Mesendoderm (in vitro differentiated cells): ENCODE measurements around the gene ZRANB3.
A peak's percentile ranks its signal among the peaks of the same experiment; 100 is the strongest.
"Not testable (repeated sequence)": the region's sequence is repeated elsewhere in the genome, so short reads cannot be mapped to it uniquely, and the experiment has no call there.

ENCODE experiments used
- DNase-seq: peaks from one replicate; pipeline ENCODE4 v3.0.0; 2013
- H2AK5ac ChIP-seq: 2 replicates; pipeline ENCODE4 v1.6.1; 2013; ENCODE audit warnings: low read length, inconsistent platforms
- H2BK120ac ChIP-seq: 2 replicates; pipeline ENCODE4 v1.6.1; 2013; ENCODE audit warnings: low read depth, mild to moderate bottlenecking, low read length, moderate library complexity, mixed read lengths
- H2BK15ac ChIP-seq: replicated peaks from 2 replicates; pipeline ENCODE4 v1.6.1; 2013; ENCODE audit warnings: low read depth, mild to moderate bottlenecking, moderate library complexity
- H2BK5ac ChIP-seq: 2 replicates; pipeline ENCODE4 v1.6.1; 2013; ENCODE audit warnings: low read length, inconsistent platforms
- H3K18ac ChIP-seq: 2 replicates; pipeline ENCODE4 v1.6.1; 2013; ENCODE audit warnings: mild to moderate bottlenecking, low read length, mixed read lengths
- H3K23ac ChIP-seq: one replicate; pipeline ENCODE4 v1.6.1; 2013; ENCODE audit warnings: low read length
- H3K27ac ChIP-seq: 2 replicates; pipeline ENCODE4 v1.5.1; 2013; ENCODE audit warnings: low read depth, mild to moderate bottlenecking, inconsistent platforms, low read length, moderate library complexity
- H3K27me3 ChIP-seq: 2 replicates; pipeline ENCODE4 v1.6.1; 2013; ENCODE audit warnings: low read length, control low read depth, mild to moderate bottlenecking, inconsistent platforms; ENCODE audit not compliant: insufficient read depth, poor library complexity
- H3K36me3 ChIP-seq: 2 replicates; pipeline ENCODE4 v1.6.1; 2013; ENCODE audit warnings: low read length, inconsistent platforms; ENCODE audit not compliant: control insufficient read depth, insufficient read depth
- H3K4ac ChIP-seq: one replicate; pipeline ENCODE4 v1.6.1; 2013; ENCODE audit warnings: low read depth, mild to moderate bottlenecking, low read length, moderate library complexity
- H3K4me1 ChIP-seq: 2 replicates; pipeline ENCODE4 v1.6.1; 2013; ENCODE audit warnings: low read depth, low read length, inconsistent platforms; ENCODE audit not compliant: control insufficient read depth
- H3K4me2 ChIP-seq: 2 replicates; pipeline ENCODE4 v1.6.1; 2013; ENCODE audit warnings: low read length
- H3K4me3 ChIP-seq: 2 replicates; pipeline ENCODE4 v1.5.1; 2013; ENCODE audit warnings: mild to moderate bottlenecking, low read length
- H3K56ac ChIP-seq: one replicate; pipeline ENCODE4 v1.6.1; 2013; ENCODE audit warnings: low read length
- H3K79me1 ChIP-seq: 2 replicates; pipeline ENCODE4 v1.6.1; 2013; ENCODE audit warnings: low read length, inconsistent platforms
- H3K79me2 ChIP-seq: 2 replicates; pipeline ENCODE4 v1.6.1; 2013; ENCODE audit warnings: mild to moderate bottlenecking, low read length; ENCODE audit not compliant: control insufficient read depth, insufficient read depth
- H3K9ac ChIP-seq: 2 replicates; pipeline ENCODE4 v1.6.1; 2013; ENCODE audit warnings: low read length, inconsistent platforms
- H4K5ac ChIP-seq: one replicate; pipeline ENCODE4 v1.6.1; 2013; ENCODE audit warnings: low read length
- H4K8ac ChIP-seq: one replicate; pipeline ENCODE4 v1.6.1; 2013; ENCODE audit warnings: low read depth, mild to moderate bottlenecking, control low read depth, low read length, moderate library complexity
- WGBS: extraction: QIAGEN DNeasy Blood & Tissue Kit; methylation state at CpG from one replicate; pipeline ENCODE4 v1.1.7; 2013; ENCODE audit warnings: low lambda C conversion rate, missing lambda C conversion rate; ENCODE audit not compliant: insufficient coverage; ENCODE audit errors: extremely low coverage; 5-methylcytosine and 5-hydroxymethylcytosine counted together

ZRANB3 gene

GRCh38 chr2:135533545-135533944 lies 2.5 kb upstream of the ZRANB3 start:
- not testable (repeated sequence) for DNase-seq, H3K79me1 ChIP-seq, H2BK15ac ChIP-seq, H2BK120ac ChIP-seq, H4K8ac ChIP-seq, H3K56ac ChIP-seq, H3K18ac ChIP-seq, H3K36me3 ChIP-seq, H2AK5ac ChIP-seq, H3K27me3 ChIP-seq, H3K4me3 ChIP-seq, H2BK5ac ChIP-seq, H3K4me1 ChIP-seq, H3K27ac ChIP-seq, H3K4ac ChIP-seq, H3K23ac ChIP-seq, H3K4me2 ChIP-seq, H4K5ac ChIP-seq, H3K9ac ChIP-seq
- H3K79me2 ChIP-seq = peaks cover 37% of the 10 kb centered on the region
- WGBS = no CpG with 5 or more reads among the region's 15 CpGs

GRCh38 chr2:135532581-135532980 lies 1.6 kb upstream of the ZRANB3 start:
- WGBS = no CpG with 5 or more reads among the region's 3 CpGs

GRCh38 chr2:135531231-135532197 lies 496 bp upstream of the ZRANB3 start, which contains the start of gene R3HDM1:
TSS of gene R3HDM1 (plus strand) at chr2:135531484. CDS start at chr2:135604846, 73,362 bp downstream.
- Histone ChIP-seq H3K18ac (peak within 1 kb of the TSS; percentile 81), H2BK5ac (peak within 1 kb of the TSS; percentile 1), H3K4ac (no peak within 1 kb of the TSS), H3K9ac (peak within 1 kb of the TSS; percentile 83), H3K36me3 (no peaks in the 10 kb centered on the region), H2AK5ac (no peak within 1 kb of the TSS), H2BK15ac (no peak within 1 kb of the TSS), H3K27ac (peak within 1 kb of the TSS; percentile 68), H3K4me3 (peak within 1 kb of the TSS; percentile 76), H3K4me2 (peak within 1 kb of the TSS; percentile 72), H3K56ac (peak within 1 kb of the TSS; percentile 88), H4K8ac (peak within 1 kb of the TSS; percentile 79), H3K79me1 (peaks cover 3% of the 10 kb centered on the region), H3K23ac (peak within 1 kb of the TSS; percentile 3), H3K79me2 (peaks cover 29% of the 10 kb centered on the region), H3K27me3 (no peaks in the 10 kb centered on the region), H4K5ac (no peak within 1 kb of the TSS), H3K4me1 (no peaks in the 10 kb centered on the region), H2BK120ac (no peak within 1 kb of the TSS)
- DNase-seq = peak; percentile 100
- no CpG with 5 or more reads among the region's 75 CpGs for WGBS

More at GRCh38 chr2:135532581-135532980, 1.6 kb upstream of the ZRANB3 start:
- Histone ChIP-seq H3K4me1 (no peaks in the 10 kb centered on the region), H3K4me2 (no peak overlapping the region), H2BK15ac (no peak overlapping the region), H2AK5ac (no peak overlapping the region), H3K27me3 (no peaks in the 10 kb centered on the region), H3K9ac (peak overlapping the region; percentile 38), H3K79me1 (peaks cover 7% of the 10 kb centered on the region), H3K4me3 (no peak overlapping the region), H3K36me3 (no peaks in the 10 kb centered on the region), H2BK5ac (no peak overlapping the region), H3K56ac (no peak overlapping the region), H3K4ac (no peak overlapping the region), H4K8ac (no peak overlapping the region), H3K79me2 (peaks cover 34% of the 10 kb centered on the region), H3K18ac (no peak overlapping the region), H3K23ac (no peak overlapping the region), H4K5ac (no peak overlapping the region), H2BK120ac (no peak overlapping the region), H3K27ac (no peak overlapping the region)
- DNase-seq = no peak

GRCh38 chr2:135528006-135528405 lies 3.0 kb downstream of the ZRANB3 start:
- H3K27me3 ChIP-seq = no peaks in the 10 kb centered on the region
- H3K4me1 ChIP-seq = no peaks in the 10 kb centered on the region
- peaks cover 12% of the 10 kb centered on the region for H3K79me2 ChIP-seq
- no peak overlapping the region for H2BK120ac ChIP-seq
- no peak overlapping the region for H3K18ac ChIP-seq
- H3K27ac ChIP-seq = no peak overlapping the region
- no peaks in the 10 kb centered on the region for H3K36me3 ChIP-seq
- no CpG with 5 or more reads among the region's 3 CpGs for WGBS
- H3K4me3 ChIP-seq = no peak overlapping the region
- no peak overlapping the region for H3K4me2 ChIP-seq
- no peak for DNase-seq
- no peak overlapping the region for H4K8ac ChIP-seq
- peaks cover 1% of the 10 kb centered on the region for H3K79me1 ChIP-seq
- no peak overlapping the region for H3K56ac ChIP-seq
- no peak overlapping the region for H3K4ac ChIP-seq
- no peak overlapping the region for H3K9ac ChIP-seq
- no peak overlapping the region for H3K23ac ChIP-seq
- H4K5ac ChIP-seq = no peak overlapping the region
- H2BK5ac ChIP-seq = no peak overlapping the region
- no peak overlapping the region for H2AK5ac ChIP-seq
- H2BK15ac ChIP-seq = no peak overlapping the region

GRCh38 chr2:135525786-135526185 lies 5.2 kb downstream of the ZRANB3 start:
- Histone ChIP-seq H3K27me3 (no peaks in the 10 kb centered on the region), H3K4me1 (no peaks in the 10 kb centered on the region), H3K27ac (no peak overlapping the region), H2BK120ac (no peak overlapping the region), H3K79me2 (peaks cover 2% of the 10 kb centered on the region), H3K9ac (no peak overlapping the region), H4K8ac (no peak overlapping the region), H2BK5ac (no peak overlapping the region), H3K18ac (no peak overlapping the region), H3K79me1 (peaks cover 1% of the 10 kb centered on the region), H4K5ac (no peak overlapping the region), H2AK5ac (no peak overlapping the region), H3K36me3 (no peaks in the 10 kb centered on the region), H2BK15ac (no peak overlapping the region), H3K23ac (no peak overlapping the region), H3K56ac (no peak overlapping the region), H3K4me2 (no peak overlapping the region), H3K4ac (no peak overlapping the region), H3K4me3 (no peak overlapping the region)
- no peak for DNase-seq
- no CpG with 5 or more reads among the region's 1 CpG for WGBS
